ENCODE data around the gene UTP4. TPM values are rescaled to one million over a fixed set of nuclear protein-coding genes. Genes with fewer than 3 reads are reported as not detected.

UTP4 gene
- total RNA-seq, 1 experiment from 2014 or later = 125 TPM

- Histone ChIP-seq H3K27ac (ENCODE audit: low read depth, low read length) (no peak overlapping the region), H3K4me3 (replicated peaks in 1 of 2; ENCODE audit: low read depth in 1 of 2, low read length in 2 of 2) (no peak overlapping the region), H2AFZ (ENCODE audit: low read depth, low read length, poor library complexity, severe bottlenecking) (no peak overlapping the region), H4K20me1 (ENCODE audit: insufficient read depth) (no peaks in the 10 kb centered on the region), H3K9me3 (ENCODE audit: control insufficient read depth in 1 of 2, insufficient read depth in 1 of 2, low read depth in 1 of 2, low read length in 2 of 2) (no peaks in the 10 kb centered on the region), H3K9me2 (ENCODE audit: insufficient read depth) (no peaks in the 10 kb centered on the region), H3K9ac (ENCODE audit: low read length) (no peak overlapping the region), H3K36me3 (ENCODE audit: control insufficient read depth in 1 of 2, insufficient read depth in 2 of 2, low read length in 2 of 2) (no peaks in the 10 kb centered on the region), H3K27me3 (ENCODE audit: insufficient read depth, low read length) (no peaks in the 10 kb centered on the region), H3K79me2 (ENCODE audit: insufficient read depth, low read length) (peaks cover 36% of the 10 kb centered on the region), H3K4me2 (ENCODE audit: low read length) (no peak overlapping the region), H3K4me1 (ENCODE audit: control insufficient read depth in 1 of 2, insufficient read depth in 2 of 2, low read length in 2 of 2) (peaks cover 3 to 8% of the 10 kb centered on the region in 2 experiments; a peak in 3 of 4 replicates)
- ChIA-PET POLR2A (no interaction called here), CTCF (no interaction called here), RAD21 (ENCODE audit: low non-redundant PET in 1 of 2, low total read pairs in 2 of 2, uncharacterized antibody in 2 of 2, unreplicated experiment in 2 of 2) (no interaction called here)
- intact Hi-C loops (cut with micrococcal nuclease) = no loop called here
- TF ChIP-seq JUND (IDR thresholded peaks at IDR 0.05) = no peak
- ATAC-seq (no peak), DNase-seq (ENCODE audit: low read depth, low spot score) (no peak)
- BruUV-seq (replicated peaks) = no TSS peak
These were observed 69.3 kb downstream of the UTP4 start for GRCh38 chr16:69201787-69202186.

- H2AFZ ChIP-seq (ENCODE audit: low read depth, low read length, poor library complexity, severe bottlenecking) = no peak overlapping the region
- H4K20me1 ChIP-seq (ENCODE audit: insufficient read depth) = no peaks in the 10 kb centered on the region
- H3K4me3 ChIP-seq (replicated peaks in 1 of 2; ENCODE audit: low read depth in 1 of 2, low read length in 2 of 2) = no peak overlapping the region
- ChIA-PET RAD21 (ENCODE audit: low non-redundant PET in 1 of 2, low total read pairs in 2 of 2, uncharacterized antibody in 2 of 2, unreplicated experiment in 2 of 2) (no interaction called here), CTCF (no interaction called here), POLR2A (no interaction called here)
- ATAC-seq (no peak), DNase-seq (ENCODE audit: low read depth, low spot score) (no peak)
- no peak overlapping the region for H3K27ac ChIP-seq (ENCODE audit: low read depth, low read length)
- no peak overlapping the region for H3K9ac ChIP-seq (ENCODE audit: low read length)
- peaks cover 3 to 8% of the 10 kb centered on the region in 2 experiments; a peak in 3 of 4 replicates for H3K4me1 ChIP-seq (ENCODE audit: control insufficient read depth in 1 of 2, insufficient read depth in 2 of 2, low read length in 2 of 2)
- no peaks in the 10 kb centered on the region for H3K36me3 ChIP-seq (ENCODE audit: control insufficient read depth in 1 of 2, insufficient read depth in 2 of 2, low read length in 2 of 2)
- intact Hi-C loops (cut with micrococcal nuclease) = no loop called here
- TF ChIP-seq REST (IDR thresholded peaks at IDR 0.05; ENCODE audit: low read depth) = no peak
- no peaks in the 10 kb centered on the region for H3K27me3 ChIP-seq (ENCODE audit: insufficient read depth, low read length)
- no TSS peak for BruUV-seq (replicated peaks)
- no peaks in the 10 kb centered on the region for H3K9me2 ChIP-seq (ENCODE audit: insufficient read depth)
- peaks cover 17% of the 10 kb centered on the region for H3K79me2 ChIP-seq (ENCODE audit: insufficient read depth, low read length)
- no peaks in the 10 kb centered on the region for H3K9me3 ChIP-seq (ENCODE audit: control insufficient read depth in 1 of 2, insufficient read depth in 1 of 2, low read depth in 1 of 2, low read length in 2 of 2)
- no peak overlapping the region for H3K4me2 ChIP-seq (ENCODE audit: low read length)
These were observed 71.7 kb downstream of the UTP4 start for GRCh38 chr16:69204172-69204571.

All from HCT116 (cell line).